Measurements from ENCODE around the gene FSIP1. TPM values are rescaled to one million over a fixed set of nuclear protein-coding genes. Genes with fewer than 3 reads are reported as not detected.
A peak's percentile ranks its signal among the peaks of the same experiment; 100 is the strongest.

Gene FSIP1
- total RNA-seq, 4 donors from 2014 or later: 0.83 to 4.6 (median 1.4) TPM

GRCh38 chr15:39593071-39593655 is 189.5 kb downstream of the FSIP1 start:
- H3K4me3 ChIP-seq: no peak overlapping the region
- WGBS: 93% methylated on average over 15 of the region's 15 CpGs
- no peaks in the 10 kb centered on the region for H3K9me3 ChIP-seq
- no peak for DNase-seq (ENCODE audit: extremely low spot score)
- peaks cover 0 to 85% (median 78%) of the 10 kb centered on the region in 4 donors for H3K4me1 ChIP-seq
- peaks cover 63 to 89% (median 84%) of the 10 kb centered on the region in 4 donors for H3K36me3 ChIP-seq
- no peak for TF ChIP-seq POLR2A (IDR thresholded peaks at IDR 0.05; ENCODE audit: low read depth)
- no peak for TF ChIP-seq EP300 (IDR thresholded peaks at IDR 0.05)
- no peak for TF ChIP-seq CTCF (IDR thresholded peaks at IDR 0.05)
- peak in 1 of 2 donors; percentile 35 for TF ChIP-seq POLR2AphosphoS5 (IDR thresholded peaks at IDR 0.05)
- intact Hi-C loops (cut with DNase I): no loop called here
- no peaks in the 10 kb centered on the region for H3K27me3 ChIP-seq
- peak overlapping the region; percentile 14 to 87 (median 32) for H3K27ac ChIP-seq (replicated peaks in 1 of 4)

- 45% methylated on average over 4 of the region's 6 CpGs for WGBS
- DNase-seq (ENCODE audit: extremely low spot score): no peak
- no peak overlapping the region for H3K4me3 ChIP-seq
- peak overlapping the region in 3 of 4 donors; percentile 20 to 87 (median 45) for H3K27ac ChIP-seq (replicated peaks in 1 of 4)
- peaks cover 69 to 96% (median 91%) of the 10 kb centered on the region in 4 donors for H3K36me3 ChIP-seq
- intact Hi-C loops (cut with DNase I): no loop called here
- TF ChIP-seq EP300 (IDR thresholded peaks at IDR 0.05) (no peak), POLR2A (IDR thresholded peaks at IDR 0.05; ENCODE audit: low read depth) (no peak), POLR2AphosphoS5 (IDR thresholded peaks at IDR 0.05) (peak in 1 of 2 donors; percentile 58), CTCF (IDR thresholded peaks at IDR 0.05) (no peak)
- H3K9me3 ChIP-seq: no peaks in the 10 kb centered on the region
- peaks cover under 1 to 86% (median 81%) of the 10 kb centered on the region in 4 donors for H3K4me1 ChIP-seq
- H3K27me3 ChIP-seq: no peaks in the 10 kb centered on the region
Measured at GRCh38 chr15:39592500-39592899, 190.1 kb downstream of the FSIP1 start.

- H3K36me3 ChIP-seq: peaks cover 75 to 100% (median 97%) of the 10 kb centered on the region in 4 donors
- H3K27ac ChIP-seq (replicated peaks in 1 of 4): peak overlapping the region in 3 of 4 donors; percentile 5 to 87 (median 34)
- no peak for DNase-seq (ENCODE audit: extremely low spot score)
- TF ChIP-seq EP300 (IDR thresholded peaks at IDR 0.05) (no peak), POLR2A (IDR thresholded peaks at IDR 0.05; ENCODE audit: low read depth) (no peak), CTCF (IDR thresholded peaks at IDR 0.05) (no peak)
- peaks cover 7 to 92% (median 87%) of the 10 kb centered on the region in 4 donors for H3K4me1 ChIP-seq
- H3K4me3 ChIP-seq: no peak overlapping the region
- intact Hi-C loops (cut with DNase I): no loop called here
- WGBS: 72% methylated on average over 2 of the region's 2 CpGs
- H3K9me3 ChIP-seq: no peaks in the 10 kb centered on the region
- no peaks in the 10 kb centered on the region for H3K27me3 ChIP-seq
Measured at GRCh38 chr15:39591896-39592315, 190.7 kb downstream of the FSIP1 start.

GRCh38 chr15:39591141-39591895 is 191.3 kb downstream of the FSIP1 start:
- H3K4me3 ChIP-seq: no peak overlapping the region
- TF ChIP-seq POLR2AphosphoS5 (IDR thresholded peaks at IDR 0.05): peak in 1 of 2 donors; percentile 72
- no peak for TF ChIP-seq EP300 (IDR thresholded peaks at IDR 0.05)
- no peaks in the 10 kb centered on the region for H3K27me3 ChIP-seq
- intact Hi-C loops (cut with DNase I): no loop called here
- WGBS: 64% methylated on average over 6 of the region's 11 CpGs
- H3K27ac ChIP-seq (replicated peaks in 1 of 4): peak overlapping the region; percentile 5 to 87 (median 34)
- no peaks in the 10 kb centered on the region for H3K9me3 ChIP-seq
- peaks cover 75 to 100% (median 99%) of the 10 kb centered on the region in 4 donors for H3K36me3 ChIP-seq
- H3K4me1 ChIP-seq: peaks cover 13 to 95% (median 91%) of the 10 kb centered on the region in 4 donors
- no peak for DNase-seq (ENCODE audit: extremely low spot score)
